IPS-15b (cell line): Measurements from ENCODE around the gene PLXND1.

Experiments
- H3K27me3 ChIP-seq: one replicate; pipeline ENCODE4 v1.6.1; 2013; ENCODE audit warnings: low read length; ENCODE audit not compliant: control insufficient read depth, insufficient read depth
- H3K36me3 ChIP-seq: one replicate; pipeline ENCODE4 v1.6.1; 2013; ENCODE audit warnings: low read length; ENCODE audit not compliant: control insufficient read depth, insufficient read depth
- H3K4me1 ChIP-seq: one replicate; pipeline ENCODE4 v1.6.1; 2013; ENCODE audit warnings: mild to moderate bottlenecking, low read length; ENCODE audit not compliant: control insufficient read depth, insufficient read depth
- H3K4me3 ChIP-seq: one replicate; pipeline ENCODE4 v1.5.1; 2013; ENCODE audit warnings: low read depth, low read length
- H3K9ac ChIP-seq: one replicate; pipeline ENCODE4 v1.6.1; 2013; ENCODE audit warnings: low read depth, mild to moderate bottlenecking, low read length
- H3K9me3 ChIP-seq: one replicate; pipeline ENCODE4 v1.6.1; 2013; ENCODE audit warnings: mild to moderate bottlenecking, low read length; ENCODE audit not compliant: control insufficient read depth, insufficient read depth

Gene PLXND1

GRCh38 chr3:129625072-129625874 is 18.8 kb upstream of the PLXND1 start:
- H3K9ac ChIP-seq = no peak overlapping the region
- H3K4me1 ChIP-seq = peaks cover 7% of the 10 kb centered on the region
- no peak overlapping the region for H3K4me3 ChIP-seq

DNA sequence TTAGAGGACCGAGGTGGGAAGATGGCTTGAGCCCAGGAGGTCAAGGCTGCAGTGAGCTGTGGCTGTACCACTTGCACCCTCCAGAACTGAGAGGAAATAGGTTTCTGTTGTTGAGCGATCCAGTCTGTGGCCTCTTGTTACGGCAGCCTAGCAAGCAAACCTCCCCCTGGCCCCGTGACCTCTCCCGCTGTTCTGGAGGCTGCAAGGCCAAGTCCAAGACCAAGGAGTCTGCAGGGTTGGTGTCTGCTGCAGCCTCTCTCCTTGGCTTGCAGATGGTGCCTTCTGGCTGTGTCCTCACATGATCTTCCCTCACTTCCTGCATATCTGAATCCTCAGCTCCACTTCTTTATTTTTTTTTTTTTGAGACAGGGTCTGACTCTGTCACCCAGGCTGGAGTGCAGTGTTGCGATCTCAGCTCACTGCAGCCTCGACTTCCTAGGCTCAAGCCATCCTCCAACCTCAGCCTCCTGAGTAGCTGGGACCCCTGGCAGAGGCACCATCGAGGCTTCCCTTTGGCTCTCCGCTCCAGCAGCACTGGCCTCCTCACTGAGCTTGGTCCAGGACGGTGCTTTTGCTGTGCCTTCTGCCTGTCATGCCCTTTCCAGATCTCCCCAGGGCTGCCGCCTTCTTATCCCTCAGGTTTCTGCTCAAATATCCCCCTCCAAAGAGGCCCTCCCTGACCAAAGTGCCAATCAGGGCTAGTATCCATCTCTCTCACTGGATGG is 18.0 kb upstream of the PLXND1 start:
- Histone ChIP-seq H3K4me1 (peaks cover 7% of the 10 kb centered on the region), H3K4me3 (no peak overlapping the region), H3K9ac (no peak overlapping the region), H3K36me3 (no peaks in the 10 kb centered on the region), H3K9me3 (no peaks in the 10 kb centered on the region), H3K27me3 (no peaks in the 10 kb centered on the region)

More at GRCh38 chr3:129625072-129625874, 18.8 kb upstream of the PLXND1 start:
- Histone ChIP-seq H3K36me3 (no peaks in the 10 kb centered on the region), H3K9me3 (no peaks in the 10 kb centered on the region), H3K27me3 (no peaks in the 10 kb centered on the region)

DNA sequence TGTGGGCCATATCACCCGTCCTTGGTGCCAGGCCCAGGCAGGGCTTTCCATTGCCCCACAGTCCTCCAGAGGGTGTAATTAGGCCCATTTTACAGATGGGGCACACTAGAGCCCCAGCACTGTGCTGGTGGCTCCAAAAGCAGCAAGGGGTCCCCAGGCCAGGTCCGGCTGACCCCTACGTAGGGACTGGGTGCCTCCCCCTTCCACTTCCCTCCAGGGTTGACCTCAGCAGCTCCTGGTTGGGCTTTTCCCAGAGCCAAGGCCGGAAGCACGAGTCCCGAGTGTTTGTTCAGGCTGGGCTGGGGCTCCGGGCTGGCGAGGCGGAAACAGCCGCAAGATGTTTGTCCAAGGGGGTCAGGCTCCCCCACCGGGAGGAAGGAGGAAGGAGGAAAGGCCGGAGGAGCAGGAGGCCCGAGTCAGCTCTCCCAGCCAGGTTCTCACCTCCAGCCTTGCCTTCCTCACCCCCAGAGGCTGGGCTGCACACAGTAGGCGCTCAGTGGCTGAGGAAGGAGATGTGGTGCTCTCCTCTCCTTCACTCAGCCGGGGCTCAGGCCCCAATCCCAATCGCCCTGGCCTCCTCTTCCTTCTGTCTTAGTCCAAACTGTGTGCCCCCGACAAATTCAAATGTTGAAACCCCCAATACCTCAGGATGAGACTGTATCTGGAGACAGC is 17.1 kb upstream of the PLXND1 start:
- Histone ChIP-seq H3K9ac (no peak overlapping the region), H3K4me3 (no peak overlapping the region), H3K4me1 (peaks cover 7% of the 10 kb centered on the region), H3K36me3 (no peaks in the 10 kb centered on the region), H3K27me3 (no peaks in the 10 kb centered on the region), H3K9me3 (no peaks in the 10 kb centered on the region)

DNA sequence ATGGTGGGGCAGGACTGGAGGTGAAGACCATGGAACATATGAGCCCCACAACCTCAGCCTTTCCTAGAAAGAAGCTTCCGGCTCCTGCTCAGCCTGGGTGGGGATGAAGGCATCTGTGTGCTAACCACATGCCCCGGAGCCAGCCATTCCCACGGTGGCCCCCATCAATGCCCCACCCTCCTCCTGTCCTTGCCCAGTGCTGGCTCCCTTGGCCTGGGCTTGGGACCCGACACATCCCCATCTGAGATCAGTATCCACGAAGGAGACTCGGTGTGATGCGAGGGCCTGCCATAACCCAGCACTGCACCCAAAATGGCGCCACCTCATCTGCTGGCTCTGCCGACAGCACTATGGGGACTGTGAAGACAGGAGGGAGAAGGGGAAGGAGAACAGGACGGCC is 16.5 kb upstream of the PLXND1 start:
- Histone ChIP-seq H3K4me3 (no peak overlapping the region), H3K36me3 (no peaks in the 10 kb centered on the region), H3K9me3 (no peaks in the 10 kb centered on the region), H3K4me1 (peaks cover 7% of the 10 kb centered on the region), H3K27me3 (no peaks in the 10 kb centered on the region), H3K9ac (no peak overlapping the region)

DNA sequence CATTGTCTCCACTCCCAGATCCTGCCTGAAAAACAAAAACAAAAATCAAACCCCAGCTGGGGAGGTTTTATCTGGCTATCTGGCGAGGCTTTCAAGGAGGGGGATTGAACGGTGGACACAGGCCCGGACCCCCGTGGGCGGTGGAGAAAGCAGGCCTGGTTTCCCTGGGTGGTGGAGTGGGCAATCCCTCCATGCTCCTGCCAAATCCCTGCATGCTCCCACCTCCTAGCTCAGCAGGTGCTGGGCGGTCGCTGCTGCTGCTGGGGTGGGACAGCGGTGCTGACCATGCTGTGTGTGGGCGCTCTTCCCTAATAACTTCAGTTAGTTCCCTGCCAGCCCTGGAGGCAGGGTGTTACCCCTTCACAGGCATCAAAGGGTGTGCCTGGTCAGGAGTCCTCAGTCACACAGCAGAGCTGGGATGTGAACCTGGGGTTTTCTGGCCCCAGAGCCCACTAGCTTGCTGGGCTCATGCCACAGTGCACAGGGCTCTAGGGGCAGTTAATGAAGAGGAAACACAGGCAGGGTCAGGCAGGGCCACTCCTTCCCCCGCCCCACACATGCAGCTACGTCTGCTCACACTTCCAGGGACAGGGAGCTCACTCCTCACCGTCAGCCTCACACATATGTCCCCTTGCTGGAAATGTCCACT is 15.9 kb upstream of the PLXND1 start:
- Histone ChIP-seq H3K27me3 (no peaks in the 10 kb centered on the region), H3K36me3 (no peaks in the 10 kb centered on the region), H3K4me1 (peaks cover 7% of the 10 kb centered on the region), H3K9me3 (no peaks in the 10 kb centered on the region), H3K9ac (no peak overlapping the region), H3K4me3 (no peak overlapping the region)

GRCh38 chr3:129621626-129622225 is 15.2 kb upstream of the PLXND1 start:
- Histone ChIP-seq H3K36me3 (no peaks in the 10 kb centered on the region), H3K4me3 (no peak overlapping the region), H3K4me1 (peaks cover 7% of the 10 kb centered on the region), H3K27me3 (no peaks in the 10 kb centered on the region), H3K9ac (no peak overlapping the region), H3K9me3 (no peaks in the 10 kb centered on the region)

GRCh38 chr3:129620828-129621559 is 14.5 kb upstream of the PLXND1 start:
- H3K4me1 ChIP-seq = peaks cover 3% of the 10 kb centered on the region
- no peak overlapping the region for H3K9ac ChIP-seq
- no peaks in the 10 kb centered on the region for H3K36me3 ChIP-seq
- H3K9me3 ChIP-seq = no peaks in the 10 kb centered on the region
- no peak overlapping the region for H3K4me3 ChIP-seq
- H3K27me3 ChIP-seq = no peaks in the 10 kb centered on the region

DNA sequence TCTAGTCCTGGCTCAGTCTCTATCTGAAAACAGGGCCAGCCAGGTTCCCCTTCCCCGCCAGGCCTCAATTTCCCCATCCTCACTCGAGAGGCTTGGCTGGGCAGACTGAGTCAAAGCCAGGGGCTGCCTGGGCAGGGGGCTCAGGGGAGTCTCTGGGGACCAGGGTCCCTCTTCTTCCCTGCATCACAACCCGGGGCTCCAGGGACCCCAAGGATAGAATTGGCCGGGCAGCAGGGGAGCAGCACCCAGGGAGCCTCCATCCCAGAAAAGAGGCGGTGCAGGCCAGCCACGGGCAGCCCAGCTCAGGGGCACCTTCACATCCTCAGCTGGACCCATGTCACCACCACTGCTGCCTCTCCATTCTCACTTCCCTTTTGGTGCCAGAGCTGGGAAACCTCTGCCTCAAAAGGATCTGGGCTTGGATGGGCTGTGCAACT is 13.3 kb upstream of the PLXND1 start:
- no peak overlapping the region for H3K9ac ChIP-seq
- no peaks in the 10 kb centered on the region for H3K36me3 ChIP-seq
- no peaks in the 10 kb centered on the region for H3K4me1 ChIP-seq
- no peaks in the 10 kb centered on the region for H3K9me3 ChIP-seq
- H3K4me3 ChIP-seq = no peak overlapping the region
- H3K27me3 ChIP-seq = no peaks in the 10 kb centered on the region

DNA sequence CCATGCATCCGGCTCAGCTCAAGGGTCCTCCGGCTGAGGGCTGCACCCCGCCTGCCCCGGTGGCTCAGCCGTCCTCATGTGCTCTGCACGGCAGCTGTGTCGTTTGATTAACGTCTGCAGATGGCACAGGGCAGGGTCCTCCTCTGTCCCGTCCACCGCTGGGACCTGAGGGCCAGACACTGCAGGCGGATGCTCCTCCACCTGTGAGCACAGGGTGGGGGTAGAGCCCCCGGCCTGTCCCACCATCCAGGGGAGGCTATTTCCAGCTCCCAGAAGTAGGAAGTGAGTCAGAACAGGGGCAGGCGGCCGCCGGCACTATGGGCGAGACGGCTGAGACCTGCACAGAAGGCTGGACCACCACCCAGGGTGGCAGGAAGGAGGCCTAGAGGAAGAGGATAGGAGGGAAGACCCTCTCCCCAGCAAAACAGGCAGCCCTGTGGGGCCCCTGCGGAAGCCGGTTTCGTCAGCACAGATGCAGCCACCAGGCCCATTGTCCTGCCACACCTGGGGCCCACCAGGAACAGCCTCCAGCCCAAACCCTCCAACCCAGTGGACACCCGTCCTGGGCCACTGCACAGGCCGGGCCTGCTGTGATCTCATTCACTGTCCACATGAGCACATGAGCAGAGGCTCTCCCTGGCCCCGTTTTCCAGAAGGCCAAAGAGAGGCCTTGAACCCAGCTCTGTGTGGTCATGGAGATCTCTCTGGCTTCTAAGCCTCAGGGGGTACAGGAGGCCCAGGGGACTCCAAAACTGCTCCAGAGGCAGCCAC is 12.6 kb upstream of the PLXND1 start:
- no peak overlapping the region for H3K4me3 ChIP-seq
- no peak overlapping the region for H3K9ac ChIP-seq
- no peaks in the 10 kb centered on the region for H3K9me3 ChIP-seq

DNA sequence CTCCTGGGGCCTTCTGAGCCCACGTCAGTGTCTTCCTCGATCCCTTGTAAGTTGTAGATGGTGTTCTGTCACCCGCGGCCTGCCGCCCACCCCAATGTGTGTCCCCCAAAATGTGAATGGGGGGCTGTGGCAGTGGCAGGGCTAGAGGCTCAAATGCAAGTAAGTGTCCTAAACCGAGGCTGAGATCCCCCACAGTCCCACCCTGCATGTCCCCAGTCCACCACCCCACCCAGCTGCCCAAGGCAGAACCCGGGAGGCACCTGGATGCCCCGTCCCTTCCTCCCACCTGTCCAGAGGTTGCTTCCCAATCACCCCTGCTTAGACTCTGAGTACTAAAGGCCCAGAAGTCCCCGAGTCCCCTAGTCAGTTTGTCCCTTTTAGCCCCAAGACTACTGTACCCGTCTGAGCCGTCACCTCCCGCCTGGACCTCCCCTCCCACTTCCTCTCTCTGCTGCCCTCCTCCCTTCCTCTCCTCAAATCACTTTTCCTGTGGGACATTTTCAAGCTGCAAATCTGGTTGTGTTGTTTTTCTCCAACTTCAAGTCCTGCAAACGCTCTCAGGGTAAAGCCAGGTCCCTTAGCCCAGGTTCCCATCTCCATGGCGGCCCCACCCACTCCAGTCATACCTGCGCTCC is 11.8 kb upstream of the PLXND1 start:
- Histone ChIP-seq H3K4me1 (no peaks in the 10 kb centered on the region), H3K9ac (no peak overlapping the region), H3K4me3 (no peak overlapping the region), H3K27me3 (no peaks in the 10 kb centered on the region), H3K36me3 (no peaks in the 10 kb centered on the region), H3K9me3 (no peaks in the 10 kb centered on the region)

More for the DNA sequence above, 12.6 kb upstream of the PLXND1 start:
- no peaks in the 10 kb centered on the region for H3K27me3 ChIP-seq
- no peaks in the 10 kb centered on the region for H3K36me3 ChIP-seq
- no peaks in the 10 kb centered on the region for H3K4me1 ChIP-seq
